Measurements from ENCODE around the gene COMMD1.
"Not testable (repeated sequence)": the region's sequence is repeated elsewhere in the genome, so short reads cannot be mapped to it uniquely, and the experiment has no call there.

Gene COMMD1

DNA sequence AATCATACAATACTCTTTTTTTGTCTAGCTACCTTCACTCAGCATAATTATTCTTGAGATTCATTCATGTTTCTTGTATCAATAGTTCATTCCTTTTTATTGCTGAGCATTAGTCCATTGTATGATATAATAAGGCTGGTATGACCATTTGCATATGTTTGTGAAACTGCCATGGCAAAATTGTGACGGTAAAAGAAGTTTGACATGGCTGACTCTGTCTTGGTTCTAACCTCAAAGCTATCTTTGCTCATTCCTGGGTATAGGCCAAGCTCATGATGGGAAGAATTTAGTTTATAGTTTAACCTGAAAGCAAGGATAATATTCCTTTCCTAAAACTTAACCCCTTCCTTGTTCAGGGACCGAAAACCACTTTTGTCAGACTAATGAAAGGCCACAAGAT, 46.4 kb downstream of the COMMD1 start:
- TF ChIP-seq, protein P1, sequence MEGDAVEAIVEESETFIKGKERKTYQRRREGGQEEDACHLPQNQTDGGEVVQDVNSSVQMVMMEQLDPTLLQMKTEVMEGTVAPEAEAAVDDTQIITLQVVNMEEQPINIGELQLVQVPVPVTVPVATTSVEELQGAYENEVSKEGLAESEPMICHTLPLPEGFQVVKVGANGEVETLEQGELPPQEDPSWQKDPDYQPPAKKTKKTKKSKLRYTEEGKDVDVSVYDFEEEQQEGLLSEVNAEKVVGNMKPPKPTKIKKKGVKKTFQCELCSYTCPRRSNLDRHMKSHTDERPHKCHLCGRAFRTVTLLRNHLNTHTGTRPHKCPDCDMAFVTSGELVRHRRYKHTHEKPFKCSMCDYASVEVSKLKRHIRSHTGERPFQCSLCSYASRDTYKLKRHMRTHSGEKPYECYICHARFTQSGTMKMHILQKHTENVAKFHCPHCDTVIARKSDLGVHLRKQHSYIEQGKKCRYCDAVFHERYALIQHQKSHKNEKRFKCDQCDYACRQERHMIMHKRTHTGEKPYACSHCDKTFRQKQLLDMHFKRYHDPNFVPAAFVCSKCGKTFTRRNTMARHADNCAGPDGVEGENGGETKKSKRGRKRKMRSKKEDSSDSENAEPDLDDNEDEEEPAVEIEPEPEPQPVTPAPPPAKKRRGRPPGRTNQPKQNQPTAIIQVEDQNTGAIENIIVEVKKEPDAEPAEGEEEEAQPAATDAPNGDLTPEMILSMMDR (IDR thresholded peaks at IDR 0.05; ENCODE audit: control insufficient read depth, insufficient read depth, low read depth, low read length, missing control alignments) = no peak
- no peak for DNase-seq (ENCODE audit: low read depth)

DNA sequence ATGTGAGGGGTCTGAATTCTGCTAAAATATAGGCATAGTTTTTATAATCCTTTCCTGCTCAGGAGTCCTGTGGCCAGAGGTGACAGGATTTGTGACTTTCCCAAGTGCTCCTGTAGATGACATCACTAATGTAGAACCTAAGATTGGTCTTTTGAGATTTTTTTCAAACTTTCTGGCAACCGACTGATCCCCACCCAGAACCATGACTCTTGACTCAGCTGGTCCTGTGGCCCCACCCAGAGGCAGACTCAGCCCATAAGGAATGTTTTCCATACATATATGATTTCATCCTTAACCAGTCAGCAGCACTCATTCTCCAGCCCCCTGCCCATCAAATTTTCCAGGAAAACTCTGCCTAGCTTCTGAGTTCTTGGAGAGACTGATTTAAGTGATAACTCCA, 46.8 kb downstream of the COMMD1 start:
- no peak for DNase-seq (ENCODE audit: low read depth)
- TF ChIP-seq, protein P1 (IDR thresholded peaks at IDR 0.05; ENCODE audit: control insufficient read depth, insufficient read depth, low read depth, low read length, missing control alignments) = no peak
- H3K4me3 ChIP-seq (ENCODE audit: control insufficient read depth, low read depth, low read length) = no peak overlapping the region

More for the DNA sequence above, 46.4 kb downstream of the COMMD1 start:
- H3K4me3 ChIP-seq (ENCODE audit: control insufficient read depth, low read depth, low read length) = no peak overlapping the region

DNA sequence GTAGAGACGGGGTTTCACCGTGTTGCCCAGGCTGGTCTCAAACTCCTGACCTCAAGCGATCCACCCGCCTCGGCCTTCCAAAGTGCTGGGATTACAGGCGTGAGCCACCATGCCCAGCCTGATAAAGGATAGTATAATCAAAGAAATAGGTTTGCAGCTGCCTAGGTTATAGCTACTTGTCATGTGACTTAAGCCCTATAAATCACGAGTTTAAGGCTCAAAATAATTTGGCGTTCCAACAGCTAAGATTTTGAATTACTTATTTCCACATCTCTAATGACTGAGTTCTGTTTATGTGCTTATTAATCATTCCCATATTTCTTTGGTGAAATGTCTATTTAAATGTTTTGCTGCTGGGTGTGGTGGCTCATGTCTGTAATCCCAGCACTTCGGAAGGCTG, 49.4 kb downstream of the COMMD1 start:
- not testable (repeated sequence) for DNase-seq (ENCODE audit: low read depth); H3K4me3 ChIP-seq (ENCODE audit: control insufficient read depth, low read depth, low read length)

DNA sequence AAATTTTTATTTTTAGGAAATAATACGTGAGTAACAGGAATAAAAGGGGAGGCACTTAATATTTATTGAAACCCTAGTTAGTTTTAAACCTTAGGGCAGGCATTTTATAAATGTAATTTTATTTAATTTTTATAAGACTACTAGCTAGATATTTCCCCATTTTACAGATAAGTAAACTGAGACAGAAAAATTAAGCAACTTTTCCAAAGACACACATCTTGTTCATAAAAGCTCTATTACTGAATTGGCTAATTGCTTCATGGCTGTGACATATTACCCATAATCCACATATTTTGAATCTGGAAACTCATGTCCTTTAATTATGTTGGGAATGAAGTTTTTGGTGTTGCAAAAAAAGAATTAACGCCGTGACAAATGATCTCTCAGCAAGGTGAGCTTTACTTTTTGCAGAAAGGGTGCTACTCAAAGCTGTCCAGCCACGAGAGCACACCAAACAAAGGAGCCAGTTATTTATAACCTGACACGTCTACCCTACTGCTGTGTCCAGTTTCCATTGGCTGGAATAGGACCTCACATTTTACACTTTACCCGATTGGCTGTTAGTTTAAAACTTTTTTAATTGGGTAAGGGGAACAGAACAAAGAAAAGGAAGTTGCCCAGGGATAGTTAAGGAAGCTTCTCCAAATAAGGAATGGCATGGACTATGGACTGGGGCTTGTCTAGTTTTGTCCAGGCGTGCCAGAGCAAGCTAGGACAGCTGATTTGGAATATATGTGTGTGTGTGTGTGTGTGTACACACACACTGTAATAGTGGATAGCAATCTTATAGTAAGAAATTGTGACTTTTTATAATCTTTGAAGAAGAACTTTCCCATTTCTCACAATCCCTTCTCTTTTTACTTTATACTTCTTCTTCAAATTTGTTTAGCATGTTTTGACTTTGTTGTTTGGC, 54.2 kb downstream of the COMMD1 start:
- no peak overlapping the region for H3K4me3 ChIP-seq (ENCODE audit: control insufficient read depth, low read depth, low read length)
- TF ChIP-seq, protein P1 (IDR thresholded peaks at IDR 0.05; ENCODE audit: control insufficient read depth, insufficient read depth, low read depth, low read length, missing control alignments) = no peak
- no peak for DNase-seq (ENCODE audit: low read depth)

DNA sequence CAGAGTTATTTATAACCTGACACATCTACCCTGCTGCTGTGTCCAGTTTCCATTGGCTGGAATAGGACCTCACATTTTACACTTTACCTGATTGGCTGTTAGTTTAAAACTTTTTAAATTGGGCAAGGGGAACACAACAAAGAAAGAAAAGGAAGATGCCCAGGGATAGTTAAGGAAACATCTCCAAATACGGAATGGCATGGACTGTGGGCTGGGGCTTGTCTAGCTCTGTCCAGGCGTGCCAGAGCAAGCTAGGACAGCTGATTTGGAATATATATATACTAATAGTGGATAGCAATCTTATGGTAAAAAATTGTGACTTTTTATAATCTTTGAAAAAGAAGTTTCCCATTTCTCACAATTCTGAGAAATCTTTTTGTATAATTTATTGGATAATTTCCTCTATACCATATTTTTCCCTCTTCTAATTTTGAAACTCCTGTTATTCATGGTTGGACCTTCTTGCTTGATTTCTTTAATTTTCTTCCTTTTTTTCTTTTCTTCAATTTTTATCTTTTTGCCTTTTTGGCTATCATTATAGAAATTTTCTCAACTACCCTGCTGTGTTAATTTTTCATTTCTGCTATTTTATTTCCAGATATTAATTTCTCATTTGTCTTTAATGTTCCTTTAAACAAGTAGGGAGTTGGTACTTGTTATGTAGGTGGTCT, 55.9 kb downstream of the COMMD1 start:
- TF ChIP-seq, protein P1 (IDR thresholded peaks at IDR 0.05; ENCODE audit: control insufficient read depth, insufficient read depth, low read depth, low read length, missing control alignments) = no peak

DNA sequence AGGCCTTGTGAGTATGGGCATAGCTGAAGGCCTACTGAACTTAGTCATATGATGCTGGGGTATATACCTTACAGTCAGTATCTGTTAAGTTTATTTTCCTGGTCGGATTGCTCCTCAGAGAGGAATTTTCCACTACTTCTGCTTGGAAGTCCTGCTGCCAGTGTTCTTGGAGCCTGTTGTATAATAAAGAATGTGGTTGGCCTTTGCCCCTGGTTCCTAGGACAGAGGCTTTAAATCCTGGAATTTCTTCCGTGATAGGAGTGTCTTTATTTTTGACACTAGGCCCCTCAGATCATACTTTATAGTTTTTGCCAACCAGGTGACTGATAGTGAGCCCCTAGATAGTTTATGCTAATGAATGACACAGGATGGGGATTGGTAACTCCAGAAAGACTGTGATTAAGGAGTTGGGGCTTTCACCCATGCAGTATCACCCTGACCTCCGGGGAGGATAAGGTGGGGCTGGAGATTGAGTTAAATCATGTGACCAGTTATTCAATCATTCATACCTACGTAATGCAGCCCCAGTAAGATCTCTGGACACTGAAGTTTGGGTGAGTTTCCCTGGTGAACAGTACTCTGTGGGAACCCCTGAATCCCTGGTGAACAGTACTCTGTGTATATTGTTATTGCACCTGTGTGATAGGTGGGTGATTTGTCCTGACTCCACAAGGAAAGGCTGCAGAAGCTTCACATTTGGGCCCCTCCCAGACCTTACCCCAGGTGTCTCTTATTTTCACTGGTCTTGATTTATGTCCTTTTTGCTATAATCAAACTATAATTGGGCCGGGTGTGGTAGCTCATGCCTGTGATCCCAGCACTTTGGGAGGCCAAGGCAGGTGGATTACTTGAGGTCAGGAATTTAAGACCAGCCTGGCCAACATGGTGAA, 56.9 kb downstream of the COMMD1 start:
- TF ChIP-seq, protein P1 (IDR thresholded peaks at IDR 0.05; ENCODE audit: control insufficient read depth, insufficient read depth, low read depth, low read length, missing control alignments) = no peak
- H3K4me3 ChIP-seq (ENCODE audit: control insufficient read depth, low read depth, low read length) = no peak overlapping the region
- no peak for DNase-seq (ENCODE audit: low read depth)

More for the DNA sequence above, 55.9 kb downstream of the COMMD1 start:
- no peak for DNase-seq (ENCODE audit: low read depth)
- H3K4me3 ChIP-seq (ENCODE audit: control insufficient read depth, low read depth, low read length) = no peak overlapping the region
